Body of pancreas (tissue), 4 donors: ENCODE data around the gene ZNF816.

Source experiments
- CTCF ChIP-seq, 7 experiments: fragments of 450-650 bp in 4 of 7; fragments of 200-600 bp in 3 of 7; sonication (generic) in 3 of 7; IDR thresholded peaks; one replicate each; pipeline ENCODE4 v1.5.1; 2016 to 2019; ENCODE audit warnings: antibody characterized with exemption in 7 of 7
- POLR2A ChIP-seq, 3 donors: fragments of 450-650 bp; IDR thresholded peaks; one replicate each; pipeline ENCODE4 v1.6.1; 2016; ENCODE audit warnings: antibody characterized with exemption in 3 of 3, mild to moderate bottlenecking in 2 of 3

GRCh38 chr19:52962394-52963246 lies at the start of gene ZNF816:
- TF ChIP-seq POLR2A (IDR thresholded peaks at IDR 0.05) (peak; percentile 36 to 77 (median 74)), CTCF (IDR thresholded peaks at IDR 0.05) (no peak)
